Subcutaneous adipose tissue (tissue), 4 donors: ENCODE data around the gene WNT5B. TPM values are rescaled to one million over a fixed set of nuclear protein-coding genes. Genes with fewer than 3 reads are reported as not detected.

ENCODE experiments used
- small RNA-seq: library from RNA; depleted of rRNA; stranded (forward); fragments of <200 nt; gene quantifications from one replicate; pipeline ENCODE3, GENCODE V24; 2016
- total RNA-seq, 4 donors: library from RNA; depleted of rRNA; stranded (reverse); fragments of >200 nt; gene quantifications; one replicate each; pipeline ENCODE4 v1.1.0, GENCODE V29; 2016
- TF ChIP-seq, protein P1 (sequence below): fragments of 450-650 bp; IDR thresholded peaks from one replicate; pipeline ENCODE4 v1.5.1; 2016; ENCODE audit warnings: low read depth, mild to moderate bottlenecking, control low read depth, antibody characterized with exemption, moderate library complexity

WNT5B gene
- total RNA-seq, 4 donors from 2014 or later: 0.82 to 7.0 (median 4.8) TPM

DNA sequence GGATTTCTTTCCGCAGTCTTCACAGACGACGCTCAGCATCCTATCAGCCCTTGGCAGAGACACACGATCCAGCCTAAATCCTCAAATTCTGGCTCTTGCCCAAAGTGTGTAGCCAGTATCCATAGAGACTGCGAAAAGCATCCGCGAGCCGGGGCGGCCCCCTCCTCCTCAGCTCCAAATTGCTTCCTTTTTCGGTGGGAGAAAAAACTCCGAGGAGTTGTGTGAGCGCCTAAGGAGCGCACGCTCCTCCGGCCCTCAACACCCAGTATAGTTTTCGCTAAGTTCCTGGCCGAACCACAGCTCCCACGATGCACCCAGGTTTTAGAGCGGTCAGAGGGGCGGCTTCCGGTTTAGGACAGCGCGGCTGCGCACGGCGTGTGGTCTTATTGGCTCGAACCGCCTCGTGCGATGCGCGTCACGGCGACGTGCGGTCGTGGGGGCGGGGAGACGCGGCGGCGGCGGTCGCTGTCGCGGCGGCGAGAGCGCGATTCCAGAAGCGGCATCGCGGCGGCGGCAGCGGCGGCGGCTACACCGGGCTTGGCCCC is 61.6 kb downstream of the WNT5B start, which contains the start of gene ADIPOR2:
ADIPOR2 (plus strand) TSS at position 493 of the 545 bp plus-strand sequence. CDS start 63,274 bp downstream, outside the sequence.
- TF ChIP-seq, protein P1, sequence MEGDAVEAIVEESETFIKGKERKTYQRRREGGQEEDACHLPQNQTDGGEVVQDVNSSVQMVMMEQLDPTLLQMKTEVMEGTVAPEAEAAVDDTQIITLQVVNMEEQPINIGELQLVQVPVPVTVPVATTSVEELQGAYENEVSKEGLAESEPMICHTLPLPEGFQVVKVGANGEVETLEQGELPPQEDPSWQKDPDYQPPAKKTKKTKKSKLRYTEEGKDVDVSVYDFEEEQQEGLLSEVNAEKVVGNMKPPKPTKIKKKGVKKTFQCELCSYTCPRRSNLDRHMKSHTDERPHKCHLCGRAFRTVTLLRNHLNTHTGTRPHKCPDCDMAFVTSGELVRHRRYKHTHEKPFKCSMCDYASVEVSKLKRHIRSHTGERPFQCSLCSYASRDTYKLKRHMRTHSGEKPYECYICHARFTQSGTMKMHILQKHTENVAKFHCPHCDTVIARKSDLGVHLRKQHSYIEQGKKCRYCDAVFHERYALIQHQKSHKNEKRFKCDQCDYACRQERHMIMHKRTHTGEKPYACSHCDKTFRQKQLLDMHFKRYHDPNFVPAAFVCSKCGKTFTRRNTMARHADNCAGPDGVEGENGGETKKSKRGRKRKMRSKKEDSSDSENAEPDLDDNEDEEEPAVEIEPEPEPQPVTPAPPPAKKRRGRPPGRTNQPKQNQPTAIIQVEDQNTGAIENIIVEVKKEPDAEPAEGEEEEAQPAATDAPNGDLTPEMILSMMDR: no peak

DNA sequence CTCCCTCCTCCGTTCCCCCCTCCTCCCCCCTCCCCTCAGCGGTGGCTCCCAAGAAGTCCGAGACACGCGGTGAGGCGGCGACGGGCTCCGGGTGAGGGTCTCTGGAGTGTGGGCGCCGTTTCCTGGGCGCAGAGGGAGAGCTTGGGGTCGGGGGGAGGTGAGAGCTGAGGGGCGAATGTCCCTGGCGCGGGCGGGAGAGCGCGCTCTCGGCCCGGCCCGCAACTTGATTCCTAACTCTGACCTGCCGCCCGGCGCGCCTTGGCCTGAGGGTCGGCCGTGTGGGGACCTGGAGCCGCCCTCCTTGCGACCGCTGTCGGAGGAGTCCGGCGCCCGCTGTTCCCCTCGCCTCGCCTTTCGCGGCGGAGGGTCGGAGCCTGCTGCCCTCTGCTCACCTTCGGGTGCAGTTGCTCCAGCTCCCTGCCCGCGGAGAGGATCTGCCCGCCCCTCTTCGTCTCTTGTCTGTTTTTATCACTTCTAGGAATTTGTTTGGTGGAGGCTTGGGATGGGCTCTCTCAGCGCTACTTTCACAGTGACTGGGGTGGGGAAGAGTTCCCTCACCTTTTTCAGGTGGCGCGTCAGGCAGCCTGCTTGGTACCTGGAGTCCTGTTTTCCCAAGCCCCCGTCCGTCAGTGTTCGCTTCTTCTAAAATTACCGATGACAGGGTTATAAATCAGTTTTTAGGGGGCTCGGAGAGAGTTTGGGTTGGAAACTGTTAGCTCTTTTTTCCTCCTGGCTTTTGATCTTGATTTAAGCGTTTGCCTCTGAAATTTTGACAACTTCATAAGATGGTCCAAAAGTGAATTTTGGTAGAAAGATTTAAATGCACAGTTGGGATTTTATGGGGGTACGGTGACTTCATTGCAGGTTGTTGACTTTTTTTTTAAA is 62.3 kb downstream of the WNT5B start:
- TF ChIP-seq, protein P1: no peak

DNA sequence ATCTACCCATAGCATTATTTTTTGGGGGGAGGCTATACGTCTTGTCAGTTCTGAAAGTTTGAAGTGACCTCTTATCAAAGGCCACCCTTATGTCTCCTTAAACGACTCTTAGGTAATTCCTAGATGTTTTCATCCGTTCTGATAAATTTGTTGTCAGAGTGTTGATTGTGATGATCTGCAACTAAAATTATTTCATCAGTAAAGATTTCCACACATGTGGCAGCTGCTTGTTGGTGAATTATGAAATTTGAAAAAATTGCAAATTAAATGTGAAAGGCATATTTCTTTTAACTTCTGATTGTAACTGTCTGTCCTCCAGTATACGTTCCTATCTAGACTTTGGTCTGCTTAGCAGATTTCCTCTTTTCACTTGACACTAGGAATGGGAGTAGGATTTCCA is 63.2 kb downstream of the WNT5B start:
- TF ChIP-seq, protein P1: no peak

- TF ChIP-seq, protein P1: no peak
Observed at GRCh38 chr12:1692895-1693610, 64.0 kb downstream of the WNT5B start.

DNA sequence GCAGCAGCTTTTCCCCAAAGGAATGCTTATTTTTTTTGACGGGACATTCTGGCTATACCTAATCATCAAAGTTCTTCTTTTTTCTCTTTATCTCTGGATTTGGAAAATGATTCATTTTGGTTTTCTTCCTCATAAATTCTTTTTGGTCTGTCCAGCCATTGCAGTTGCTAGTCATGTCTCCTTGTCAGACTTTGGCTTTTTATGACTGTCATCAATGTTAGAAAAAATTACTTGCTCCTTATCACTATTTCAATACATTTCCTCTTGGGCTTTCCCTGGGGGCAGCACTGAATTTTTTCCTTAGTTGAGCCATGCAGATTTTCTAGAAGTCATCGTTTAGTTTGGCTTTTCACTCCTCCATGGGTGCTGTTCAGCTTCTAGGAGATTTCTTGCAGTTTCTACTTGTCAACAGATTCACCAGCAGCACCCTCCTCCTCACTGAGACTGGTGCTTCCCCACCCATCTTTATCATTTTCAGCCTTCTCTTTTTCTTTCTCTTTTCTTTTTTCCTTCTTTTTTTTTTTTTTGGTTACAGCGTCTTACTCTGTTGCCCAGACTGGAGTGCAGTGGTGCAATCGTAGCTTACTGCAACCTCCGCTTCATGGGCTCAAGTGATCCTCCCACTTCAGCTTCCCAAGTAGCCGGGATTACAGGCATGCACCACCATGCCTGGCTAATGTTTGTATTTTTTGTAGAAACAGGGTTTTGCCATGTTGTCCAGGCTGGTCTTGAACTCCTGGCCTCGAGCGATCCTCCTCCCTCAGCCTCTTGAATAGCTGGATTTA is 67.0 kb downstream of the WNT5B start:
- TF ChIP-seq, protein P1: no peak

- TF ChIP-seq, protein P1: no peak
Observed at GRCh38 chr12:1696800-1697199, 67.8 kb downstream of the WNT5B start.

Small RNAs within 50 kb of the gene (small RNA-seq; reads per million reads assigned to genes)
- gene MIR3649: not detected

Other genes starting within 250 kb of the WNT5B start
- 10 to 100 TPM in 1 of 4 donors, 1 to 10 TPM in 3; 4.6 to 10.2 (median 8.0) TPM for gene FBXL14, start 34.6 kb upstream of the WNT5B start, total RNA-seq
- 100 to 1,000 TPM in 2 of 4 donors, 10 to 100 TPM in 2; 69.4 to 122 (median 108) TPM for gene ADIPOR2, start 61.8 kb downstream of the WNT5B start, total RNA-seq
- gene LRTM2, start 191.3 kb downstream of the WNT5B start, total RNA-seq: not detected